ENCODE data around the gene MICALL1.
"Not testable (repeated sequence)": the region's sequence is repeated elsewhere in the genome, so short reads cannot be mapped to it uniquely, and the experiment has no call there.

MICALL1 gene

DNA sequence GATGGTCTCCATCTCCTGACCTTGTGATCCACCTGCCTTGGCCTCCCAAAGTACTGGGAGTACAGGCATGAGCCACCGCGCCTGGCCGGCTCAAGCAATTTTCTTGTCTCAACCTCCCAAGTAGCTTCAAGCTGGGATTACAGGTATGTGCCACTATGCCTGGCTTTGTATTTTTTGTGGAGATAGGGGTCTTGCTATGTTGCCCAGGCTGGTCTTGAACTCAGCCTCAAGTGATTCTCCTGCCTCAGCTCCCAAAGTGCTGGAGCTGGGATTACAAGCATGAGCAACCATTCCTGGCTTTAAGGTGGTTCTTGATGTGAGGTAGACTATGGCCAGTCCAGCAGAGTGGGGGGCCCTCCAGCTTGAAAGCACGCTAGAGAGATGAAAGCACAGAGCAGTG is 55.0 kb downstream of the MICALL1 start:
- FAIRE-seq = no peak

DNA sequence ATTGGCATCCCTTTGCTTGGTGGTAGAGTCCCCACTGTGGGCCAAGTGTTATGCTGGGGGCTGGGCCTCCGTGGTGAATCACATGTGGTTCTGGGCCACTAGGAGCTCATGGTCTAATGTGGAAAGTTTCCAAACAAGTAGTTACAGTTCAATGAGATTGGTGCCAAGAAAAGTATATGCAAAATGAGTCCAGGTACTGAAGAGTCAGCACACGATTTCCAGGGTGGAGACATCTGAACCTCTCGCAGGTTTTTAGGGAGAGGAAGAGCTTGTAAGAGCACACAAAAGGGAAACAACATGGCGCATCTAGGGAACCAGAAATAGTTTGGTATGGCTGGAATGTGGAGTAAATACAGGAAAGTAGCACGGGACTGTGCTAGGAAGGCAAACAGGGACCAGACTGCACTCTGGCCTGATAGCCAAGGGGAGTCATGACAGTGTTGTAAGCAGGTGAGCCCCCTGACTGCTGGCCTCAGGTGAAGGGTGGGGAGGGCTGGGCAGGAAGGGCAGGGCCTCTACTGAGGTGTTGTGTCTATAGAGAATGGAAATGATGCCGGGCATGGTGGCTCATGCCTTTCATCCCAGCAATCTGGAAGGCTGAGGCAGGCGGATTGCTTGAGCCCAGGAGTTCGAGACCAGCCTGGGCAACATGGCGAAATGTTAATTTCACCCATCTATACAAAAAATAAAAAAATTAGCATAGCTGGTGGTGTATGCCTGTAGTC is 60.0 kb downstream of the MICALL1 start:
- no peak for FAIRE-seq

DNA sequence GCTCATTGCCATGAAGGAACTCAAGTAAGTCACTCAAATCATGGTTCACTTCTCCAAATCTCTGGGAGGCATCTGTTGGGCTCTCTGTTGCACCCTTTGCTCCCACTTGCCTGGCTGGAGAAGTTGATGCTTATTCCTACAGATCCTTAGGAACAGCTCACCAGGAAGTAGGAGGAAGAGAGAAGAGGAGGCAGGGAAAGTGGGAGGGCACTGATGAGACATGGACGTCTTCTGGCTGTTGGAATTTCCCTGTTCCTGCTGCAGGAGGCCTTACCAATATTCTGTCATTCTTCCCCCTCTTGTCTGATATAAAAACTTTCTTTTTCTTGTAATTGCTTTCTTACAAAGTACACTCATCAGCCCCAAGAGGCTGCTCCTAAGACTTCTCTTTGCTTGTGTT is 61.0 kb downstream of the MICALL1 start:
- no peak for FAIRE-seq

DNA sequence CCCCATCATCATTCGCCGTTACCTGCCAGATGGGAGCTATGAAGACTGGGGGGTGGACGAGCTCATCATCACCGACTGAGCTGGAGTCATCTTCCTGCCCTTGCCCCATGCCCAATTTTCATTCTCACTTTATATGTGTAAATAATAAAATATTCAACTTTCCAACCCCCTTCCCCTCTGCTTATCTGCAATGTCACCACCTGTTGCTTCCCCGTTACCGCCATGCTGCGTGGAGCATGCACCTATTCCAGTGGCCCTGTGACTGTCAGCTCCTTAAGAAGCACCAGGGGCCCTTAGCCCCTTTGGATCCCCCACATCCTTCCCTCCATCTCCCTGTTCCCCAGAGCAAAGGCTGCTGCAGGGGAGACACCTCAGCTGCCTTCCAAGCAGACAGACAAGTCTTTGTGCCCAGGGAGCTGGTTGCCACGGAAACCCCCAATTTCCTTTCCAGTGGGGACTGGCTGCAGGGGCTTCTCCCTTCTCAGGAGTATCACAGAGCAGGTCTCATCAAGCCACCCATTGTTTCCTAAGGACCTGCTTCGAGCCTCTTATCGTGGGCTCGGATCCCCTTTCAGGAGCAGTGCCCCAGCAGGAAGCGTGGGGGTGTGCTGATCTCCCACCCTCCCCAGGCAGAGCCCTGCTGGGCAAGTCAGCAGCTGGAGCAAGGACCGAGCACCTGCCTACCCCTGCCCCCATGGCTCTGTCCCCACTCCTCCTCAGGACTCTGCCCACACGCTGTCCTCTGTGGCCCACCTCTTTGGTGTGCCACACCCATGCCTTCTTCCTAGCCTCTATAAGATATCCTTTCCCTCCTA is 61.7 kb downstream of the MICALL1 start:
- no peak for FAIRE-seq

DNA sequence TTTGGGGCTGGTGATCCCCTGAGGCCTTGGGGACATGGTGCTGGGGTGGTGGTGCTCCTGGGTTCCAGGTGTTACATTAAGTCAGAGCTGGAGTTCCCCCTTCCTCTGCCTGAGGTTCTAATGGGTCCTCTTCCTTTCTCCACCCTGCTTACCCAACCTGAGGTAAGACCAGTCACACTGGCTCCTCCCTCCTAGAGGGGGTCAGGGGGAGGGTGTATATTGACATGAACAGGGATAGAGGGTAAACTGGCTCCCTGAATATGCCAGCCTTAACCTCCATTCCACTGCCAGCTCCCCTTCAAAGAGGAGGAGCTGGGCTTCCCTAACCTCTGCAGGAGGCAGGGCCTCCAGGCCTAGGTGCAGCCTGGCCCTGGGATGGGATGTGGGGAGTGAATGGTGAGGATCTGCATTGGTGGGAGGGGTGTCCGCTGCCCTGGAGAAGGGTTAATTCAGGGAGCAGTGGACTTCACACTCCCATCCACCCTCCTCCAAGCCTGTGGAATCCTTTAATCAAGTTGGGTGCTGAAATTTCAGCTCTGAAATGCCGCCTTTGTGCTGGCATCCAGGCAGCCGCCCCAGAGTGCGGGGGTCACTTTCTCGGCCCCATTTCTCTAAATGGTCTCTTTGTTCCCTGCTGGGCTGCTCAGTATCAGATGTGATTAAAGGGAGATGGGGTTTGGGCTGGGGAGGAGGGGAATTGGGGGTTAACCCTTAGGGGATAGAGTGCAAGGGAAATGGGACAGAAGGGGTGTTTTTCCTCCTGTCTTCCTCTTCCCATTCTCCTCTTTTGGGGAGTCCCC is 62.6 kb downstream of the MICALL1 start:
- no peak for FAIRE-seq

DNA sequence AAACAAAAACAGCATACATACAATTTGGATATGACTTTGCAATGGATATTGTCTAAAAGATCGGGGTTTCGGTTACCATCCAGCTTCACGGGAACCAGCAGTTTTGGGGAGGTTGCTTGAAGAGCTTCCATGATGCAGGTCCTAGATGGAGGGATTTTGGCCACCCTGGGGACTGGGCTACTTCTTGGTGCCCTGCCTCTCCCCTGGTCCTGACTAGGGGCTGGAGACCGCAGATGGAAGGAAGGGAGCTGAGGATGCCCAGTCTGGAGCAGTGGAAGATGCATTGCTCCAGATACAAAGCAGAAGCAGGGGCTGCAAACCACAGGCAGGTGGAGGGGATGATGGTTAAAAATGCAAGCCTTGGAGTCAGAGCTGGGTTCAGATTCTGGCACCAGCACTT is 64.8 kb downstream of the MICALL1 start:
- FAIRE-seq = no peak

DNA sequence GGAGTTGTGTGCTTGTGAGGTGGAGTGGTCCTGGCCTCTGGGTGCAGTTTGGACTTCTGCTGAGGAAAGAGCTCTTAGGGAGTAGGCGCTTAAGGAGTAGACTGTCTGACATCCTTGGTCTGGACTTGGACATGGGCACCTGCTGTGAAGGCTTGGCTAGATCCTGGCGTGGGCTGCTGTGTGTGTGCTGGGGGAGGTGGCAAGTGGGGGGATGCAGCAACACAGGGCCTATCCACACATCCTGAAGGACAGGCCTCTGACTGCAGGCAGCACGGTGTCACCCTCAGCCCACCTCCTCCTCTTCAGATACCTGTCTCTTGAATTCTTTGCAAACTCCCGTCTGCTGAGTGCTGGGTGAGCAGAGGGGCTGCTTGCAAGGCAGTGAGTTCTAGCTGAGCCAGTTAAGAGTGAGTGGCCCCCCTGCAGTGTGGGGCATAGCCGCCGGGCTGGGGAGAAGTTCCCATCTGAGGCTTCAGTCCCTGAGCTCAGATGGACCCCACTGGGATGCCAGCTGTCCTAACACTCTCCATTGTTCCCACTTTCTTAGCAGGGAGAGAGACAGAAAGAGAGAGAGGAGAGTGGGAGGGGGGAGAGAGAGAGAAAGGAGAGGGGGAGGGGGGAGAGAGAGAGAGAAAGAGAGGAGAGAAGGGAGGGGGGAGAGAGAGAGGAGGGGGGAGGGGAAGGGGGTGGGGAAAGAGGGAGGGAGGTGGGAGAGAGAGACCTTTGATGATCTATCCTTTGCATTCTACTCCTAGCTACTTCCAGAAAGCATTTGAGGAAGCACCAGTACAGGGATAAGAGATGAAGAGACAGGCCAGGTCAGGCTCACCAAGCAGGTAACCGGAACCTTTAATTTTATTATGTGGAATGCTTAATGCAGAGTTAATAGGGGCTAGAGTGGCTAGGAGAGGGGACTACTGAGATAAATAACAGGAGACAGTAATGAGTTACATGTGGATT is 65.7 kb downstream of the MICALL1 start:
- no peak for FAIRE-seq

DNA sequence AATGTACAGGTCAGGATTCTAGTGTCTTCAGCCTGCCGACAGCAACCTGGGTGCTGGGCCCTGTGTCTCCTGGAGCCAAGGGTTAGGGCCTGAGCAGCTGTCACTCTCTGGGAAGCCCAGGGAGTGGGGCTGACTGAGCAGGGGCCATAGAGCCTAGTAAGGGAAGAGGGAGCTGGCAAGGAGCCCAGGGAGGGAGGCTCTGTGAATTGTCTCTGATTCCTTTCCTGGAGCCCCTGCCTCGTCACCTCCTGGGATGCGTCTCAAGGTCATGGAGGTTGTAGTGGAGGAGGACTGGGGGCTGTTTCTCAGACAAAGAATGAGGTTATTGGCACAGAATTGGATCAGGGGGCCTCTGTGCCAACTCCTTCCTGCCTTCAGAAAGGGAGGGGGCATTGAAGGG is 66.4 kb downstream of the MICALL1 start:
- FAIRE-seq = no peak

DNA sequence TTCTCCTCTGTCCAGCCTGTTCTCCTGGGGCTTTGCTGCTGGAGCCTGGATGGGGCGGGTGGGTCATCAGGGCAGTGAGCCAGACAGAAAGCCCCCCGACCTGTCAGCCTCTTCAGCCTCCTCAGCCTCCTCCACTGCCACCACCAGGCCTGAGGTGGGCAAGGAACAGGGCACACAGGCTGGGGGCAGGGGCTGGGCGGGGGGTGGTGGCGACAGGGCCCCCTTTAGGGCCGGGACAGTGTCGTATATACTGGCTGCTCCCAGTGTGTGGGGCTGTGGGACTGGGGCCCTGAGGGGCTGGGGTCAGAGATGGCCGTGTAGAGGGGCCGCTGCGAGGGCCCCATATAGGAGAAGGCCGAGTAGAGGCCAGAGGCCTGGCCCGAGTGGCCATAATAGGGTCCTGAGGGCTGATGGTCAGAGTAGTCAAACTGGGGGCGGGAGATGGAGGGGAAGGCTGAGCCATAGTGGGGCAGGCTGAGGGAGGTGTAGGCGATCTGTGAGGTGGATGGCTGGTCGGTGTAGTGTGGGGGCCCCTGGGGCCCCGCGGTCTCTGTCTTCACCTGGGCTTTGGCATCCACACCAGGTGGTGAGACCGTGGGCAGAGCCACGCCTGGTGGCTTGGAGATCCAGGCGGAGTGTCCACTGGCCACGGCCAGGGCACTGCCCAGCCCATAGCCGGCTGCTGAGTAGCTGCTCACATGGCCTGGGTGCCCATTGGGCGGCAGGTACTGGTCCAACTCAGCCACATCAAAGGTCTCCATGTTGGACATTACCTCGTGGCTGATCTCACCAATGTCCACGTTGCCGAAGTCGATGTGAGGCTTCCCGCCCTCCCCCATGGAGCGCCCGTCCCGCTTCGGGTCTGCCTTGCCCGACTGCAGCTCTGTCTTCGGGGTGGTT is 67.4 kb downstream of the MICALL1 start:
- FAIRE-seq = no peak

DNA sequence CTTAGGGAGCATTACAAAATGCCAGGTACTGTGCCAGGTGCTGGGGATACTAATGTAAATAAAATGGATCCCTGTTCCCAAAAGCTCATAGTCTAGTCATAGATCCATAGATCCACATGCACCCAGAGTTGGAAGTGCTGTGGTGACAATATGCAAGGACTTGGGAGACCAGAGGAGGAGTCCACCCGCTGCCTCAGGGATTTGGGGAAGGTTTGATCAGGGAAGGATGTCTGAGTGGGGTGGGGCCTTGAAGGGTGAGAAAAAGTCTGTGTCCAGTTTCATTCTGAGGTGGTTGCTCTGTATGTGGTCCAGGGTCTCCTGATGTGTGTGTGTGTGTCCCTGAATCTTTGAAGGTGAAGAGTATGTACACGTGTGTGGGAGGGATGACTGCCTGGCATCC is 69.1 kb downstream of the MICALL1 start:
- no peak for FAIRE-seq

DNA sequence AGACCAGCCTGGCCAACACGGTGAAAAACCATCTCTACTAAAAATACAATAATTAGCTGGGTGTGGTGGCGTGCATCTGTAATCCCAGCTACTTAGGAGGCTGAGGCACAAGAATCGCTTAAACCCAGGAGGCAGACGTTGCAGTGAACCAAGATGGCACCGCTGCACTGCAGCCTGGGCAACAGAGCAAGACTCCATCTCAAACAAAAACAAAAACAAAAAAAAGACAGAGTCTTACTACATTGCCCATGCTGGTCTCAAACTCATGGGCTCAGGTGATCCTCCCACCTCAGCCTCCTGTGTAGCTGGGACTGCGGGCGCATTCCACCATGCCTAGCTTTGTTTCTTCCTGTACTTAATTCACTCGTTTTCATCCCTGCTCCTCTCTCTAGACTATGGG is 69.9 kb downstream of the MICALL1 start:
- not testable (repeated sequence) for FAIRE-seq

DNA sequence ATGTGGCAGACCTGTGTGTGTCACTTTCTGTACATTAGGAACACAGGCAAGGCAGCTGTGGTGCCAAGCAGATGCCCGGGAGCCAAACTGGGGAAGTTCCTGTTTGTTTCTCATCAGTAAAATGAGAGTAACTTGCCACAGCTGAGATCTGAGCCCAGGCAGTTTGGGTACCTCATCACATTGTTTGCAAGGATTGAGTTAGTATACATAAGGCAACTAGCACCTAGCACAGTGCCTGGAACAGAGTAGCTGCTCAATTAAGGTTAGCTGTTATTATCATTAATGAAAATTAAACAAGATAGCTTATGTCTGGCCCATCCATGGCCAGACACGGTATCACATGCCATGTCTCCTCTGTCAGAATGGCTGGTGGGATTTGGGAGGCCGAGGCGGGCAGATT is 70.5 kb downstream of the MICALL1 start:
- no peak for FAIRE-seq

DNA sequence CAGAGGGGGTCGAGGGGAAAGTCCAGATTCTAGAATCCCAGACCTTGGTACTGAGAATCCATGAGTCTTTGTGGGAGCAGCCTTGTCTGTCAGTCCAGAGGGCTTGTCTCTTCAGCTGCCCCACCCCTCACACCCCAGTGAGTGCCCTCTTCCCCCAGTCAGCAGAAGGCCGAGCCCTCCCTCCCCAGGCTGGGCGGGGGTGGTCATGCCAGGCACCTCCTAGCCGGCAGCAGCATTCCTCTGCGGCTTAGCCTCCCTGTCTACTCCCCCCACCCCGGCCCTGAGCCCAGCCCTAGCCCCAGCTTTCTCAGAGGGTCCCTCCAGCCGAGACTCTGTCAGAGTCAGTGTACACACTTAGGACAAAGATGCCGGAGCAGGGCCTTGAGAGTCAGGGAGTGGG is 73.7 kb downstream of the MICALL1 start:
- FAIRE-seq = no peak

DNA sequence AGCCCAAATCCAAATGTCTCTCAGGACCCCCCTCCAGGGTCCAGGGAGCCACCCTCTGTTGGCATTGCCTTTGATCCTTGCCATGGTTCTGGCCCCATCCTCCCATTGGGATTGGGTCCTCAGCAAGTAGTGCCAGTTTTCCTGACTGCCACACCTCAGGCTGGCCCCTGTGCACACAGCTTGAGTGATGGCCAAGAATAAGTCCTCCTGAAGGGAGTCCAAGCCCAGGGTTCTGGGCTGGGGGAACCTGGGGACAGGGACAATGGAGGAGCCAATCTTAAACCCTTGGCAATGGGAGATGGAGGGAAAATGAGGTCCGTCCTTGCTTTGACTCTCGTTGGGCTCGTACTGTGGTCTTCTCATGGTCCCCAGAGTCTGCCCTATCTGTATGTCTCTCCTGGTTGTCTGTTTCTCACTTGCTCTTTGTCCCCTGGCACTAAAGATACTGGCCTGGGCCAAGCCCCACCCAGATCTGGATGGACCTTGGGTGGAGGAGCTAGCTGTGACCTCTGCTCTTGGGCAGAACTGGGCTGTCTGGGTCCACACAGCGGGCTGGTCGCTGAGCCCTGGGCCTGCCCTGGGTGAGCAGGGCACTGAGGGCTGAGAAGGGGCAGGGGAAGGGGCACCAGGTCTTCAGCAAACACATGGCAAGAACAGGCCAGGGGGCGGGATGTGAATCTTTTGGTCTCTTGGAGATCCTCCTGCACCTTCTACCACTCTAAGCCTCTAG is 75.3 kb downstream of the MICALL1 start:
- no peak for FAIRE-seq

DNA sequence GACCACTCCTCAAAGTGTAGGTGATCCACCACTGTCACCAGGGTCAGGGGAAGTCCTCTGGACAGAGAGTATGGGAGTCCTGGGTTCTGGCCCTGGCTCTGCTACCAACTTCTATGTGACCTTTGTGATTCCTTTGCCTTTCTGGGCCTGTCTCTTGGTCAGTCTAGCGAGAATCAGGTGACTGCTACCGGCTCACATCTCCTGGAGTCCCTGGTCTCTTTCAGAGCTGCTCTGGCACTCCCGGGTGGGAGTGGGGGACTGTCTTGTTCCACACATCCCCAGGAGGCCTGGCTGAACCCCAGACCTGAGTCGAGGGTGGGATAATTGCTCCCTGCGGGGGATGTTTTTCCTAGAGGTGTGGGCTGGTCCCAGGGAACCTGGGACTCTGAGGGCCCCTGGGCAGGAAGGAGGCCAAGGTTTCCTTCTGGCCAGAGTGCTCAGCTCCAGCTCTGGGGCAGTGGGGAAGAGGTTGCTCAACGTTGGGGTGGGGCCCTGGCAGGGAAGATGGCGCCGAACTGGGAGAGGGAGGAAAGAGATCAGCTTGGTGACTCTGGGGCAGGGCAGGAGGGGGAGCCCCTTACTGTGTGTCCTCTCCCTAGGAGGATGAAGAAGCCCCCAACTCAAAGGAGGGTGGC is 76.2 kb downstream of the MICALL1 start:
- no peak for FAIRE-seq

DNA sequence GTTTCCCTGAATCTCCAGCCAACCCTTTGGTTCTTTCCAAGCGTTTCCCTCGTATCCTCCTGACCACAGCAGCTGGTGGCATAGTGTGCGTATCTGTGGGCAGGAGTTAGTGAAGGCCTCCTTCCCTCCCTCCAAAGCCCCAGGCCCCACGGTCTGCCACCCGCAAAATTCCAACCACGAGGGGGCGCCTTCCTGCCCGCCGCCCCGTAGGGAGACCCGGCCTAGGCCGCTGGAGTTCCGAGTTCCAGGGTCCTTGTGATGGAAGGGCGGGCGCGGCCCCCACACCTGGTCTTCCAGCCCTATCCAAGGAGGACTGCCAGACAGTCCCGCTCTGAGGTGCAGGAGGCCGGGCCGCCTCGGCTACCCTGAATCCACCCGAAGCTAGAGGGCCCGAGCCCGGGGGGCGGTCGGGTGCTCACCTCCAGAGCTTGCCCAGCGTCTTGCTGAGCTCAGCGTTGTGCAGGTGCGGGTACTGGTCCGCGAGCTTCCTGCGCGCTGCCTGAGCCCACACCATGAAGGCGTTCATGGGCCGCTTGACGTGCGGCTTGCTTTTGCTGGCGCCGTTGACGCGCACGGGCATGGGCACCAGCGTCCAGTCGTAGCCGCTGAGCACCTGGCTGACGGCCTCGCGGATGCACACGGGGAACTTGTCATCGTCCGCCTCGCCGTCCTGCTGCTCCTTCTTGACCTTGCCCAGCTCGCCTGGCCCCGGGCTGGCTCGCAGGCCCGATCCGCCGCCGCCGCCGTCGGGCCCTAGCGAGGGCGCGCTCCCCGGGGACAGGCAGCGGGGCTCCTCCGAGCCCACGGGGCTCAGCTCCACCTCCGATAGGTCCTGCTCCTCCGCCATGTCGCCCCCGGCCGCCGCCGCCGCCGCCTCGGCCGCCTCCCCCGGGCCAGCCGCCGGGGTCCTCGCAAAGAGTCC is 77.1 kb downstream of the MICALL1 start:
- FAIRE-seq = no peak

DNA sequence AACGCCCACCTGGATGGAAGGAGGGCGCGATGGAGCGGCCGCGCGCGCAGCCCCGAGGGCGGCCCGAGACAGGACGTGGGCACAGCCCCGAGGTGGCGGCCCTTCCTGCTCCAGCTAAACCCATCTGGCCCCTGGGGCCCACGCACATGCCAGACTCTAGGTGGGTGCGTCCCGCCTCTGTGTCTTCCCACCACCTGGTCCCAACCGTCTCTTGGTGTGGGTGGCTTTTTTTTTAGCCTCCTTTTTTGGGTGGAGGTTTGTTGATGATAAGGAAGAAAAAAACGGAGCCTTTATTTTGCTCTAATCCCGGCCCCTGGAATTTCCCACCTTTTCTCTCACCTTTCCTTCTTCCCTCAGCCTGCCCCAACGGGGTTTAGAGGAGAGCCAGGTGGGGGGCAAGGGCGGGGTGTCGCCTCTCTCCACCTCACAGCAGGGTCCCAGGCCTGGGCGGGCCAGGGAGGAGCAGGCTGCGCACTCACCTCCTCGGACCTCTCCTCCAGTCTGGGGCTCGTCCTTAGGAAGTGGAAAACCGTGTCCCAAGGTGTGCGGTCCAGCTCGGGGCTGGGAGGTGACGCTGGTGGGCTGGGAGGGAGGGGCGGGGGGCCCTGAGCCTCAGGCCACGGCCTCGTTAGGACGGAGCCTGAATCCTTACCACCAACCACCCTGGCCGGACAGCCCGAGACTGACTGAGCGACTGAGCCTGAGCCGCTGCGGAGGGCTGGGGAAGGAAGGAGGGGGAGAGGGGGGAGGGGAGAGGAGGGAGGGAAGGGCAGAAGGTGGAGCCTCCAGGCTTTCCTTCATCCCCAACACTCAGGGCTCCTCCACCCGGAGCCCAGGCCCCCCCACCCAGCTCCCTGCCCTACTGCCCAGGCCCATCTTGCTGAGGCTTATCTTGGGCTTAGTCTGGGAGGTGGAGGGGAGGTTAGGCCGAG is 78.0 kb downstream of the MICALL1 start, which contains the start of gene SOX10:
Gene SOX10, minus strand, starts transcription at position 696 of the 932 bp plus-strand sequence. CDS start 771 bp downstream, outside the sequence.
- FAIRE-seq = no peak

All from A204.1 (cell line).